ENCODE results near the gene FPR2. TPM values are rescaled to one million over a fixed set of nuclear protein-coding genes. Genes with fewer than 3 reads are reported as not detected.

FPR2 gene
- polyA plus RNA-seq, 1 donor from 2014 or later: not detected

- no peaks in the 10 kb centered on the region for H3K36me3 ChIP-seq (ENCODE audit: insufficient read depth, low read length)
- no peaks in the 10 kb centered on the region for H3K9me3 ChIP-seq (ENCODE audit: low read length)
- no peaks in the 10 kb centered on the region for H3K79me2 ChIP-seq (replicated peaks; ENCODE audit: insufficient read depth, low read length)
- H3K27me3 ChIP-seq (ENCODE audit: insufficient read depth, low read depth, low read length): no peaks in the 10 kb centered on the region
- H3K27ac ChIP-seq (ENCODE audit: low read length): no peak overlapping the region
- no peaks in the 10 kb centered on the region for H4K20me1 ChIP-seq (ENCODE audit: insufficient read depth)
- H3K4me2 ChIP-seq (ENCODE audit: low read length): no peak overlapping the region
- H3F3A ChIP-seq (ENCODE audit: insufficient read depth, low read length, poor library complexity, severe bottlenecking): no peaks in the 10 kb centered on the region
- TF ChIP-seq MXI1 (conservative IDR thresholded peaks at IDR 0.05; ENCODE audit: poor library complexity, severe bottlenecking) (no peak), EZH2 (IDR thresholded peaks at IDR 0.05; ENCODE audit: borderline replicate concordance, insufficient read depth, low read length, poor library complexity, severe bottlenecking) (no peak), SMC3 (conservative IDR thresholded peaks at IDR 0.05; ENCODE audit: poor library complexity) (no peak), REST (IDR thresholded peaks at IDR 0.05; ENCODE audit: borderline replicate concordance) (no peak), EP300 (conservative IDR thresholded peaks at IDR 0.05; ENCODE audit: poor library complexity, severe bottlenecking) (no peak), TAF1 (IDR thresholded peaks at IDR 0.05; ENCODE audit: low read depth) (no peak), RAD21 (conservative IDR thresholded peaks at IDR 0.05) (no peak), POLR2AphosphoS5 (IDR thresholded peaks at IDR 0.05) (no peak)
- TF ChIP-seq, protein P1, sequence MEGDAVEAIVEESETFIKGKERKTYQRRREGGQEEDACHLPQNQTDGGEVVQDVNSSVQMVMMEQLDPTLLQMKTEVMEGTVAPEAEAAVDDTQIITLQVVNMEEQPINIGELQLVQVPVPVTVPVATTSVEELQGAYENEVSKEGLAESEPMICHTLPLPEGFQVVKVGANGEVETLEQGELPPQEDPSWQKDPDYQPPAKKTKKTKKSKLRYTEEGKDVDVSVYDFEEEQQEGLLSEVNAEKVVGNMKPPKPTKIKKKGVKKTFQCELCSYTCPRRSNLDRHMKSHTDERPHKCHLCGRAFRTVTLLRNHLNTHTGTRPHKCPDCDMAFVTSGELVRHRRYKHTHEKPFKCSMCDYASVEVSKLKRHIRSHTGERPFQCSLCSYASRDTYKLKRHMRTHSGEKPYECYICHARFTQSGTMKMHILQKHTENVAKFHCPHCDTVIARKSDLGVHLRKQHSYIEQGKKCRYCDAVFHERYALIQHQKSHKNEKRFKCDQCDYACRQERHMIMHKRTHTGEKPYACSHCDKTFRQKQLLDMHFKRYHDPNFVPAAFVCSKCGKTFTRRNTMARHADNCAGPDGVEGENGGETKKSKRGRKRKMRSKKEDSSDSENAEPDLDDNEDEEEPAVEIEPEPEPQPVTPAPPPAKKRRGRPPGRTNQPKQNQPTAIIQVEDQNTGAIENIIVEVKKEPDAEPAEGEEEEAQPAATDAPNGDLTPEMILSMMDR (IDR thresholded peaks at IDR 0.05; ENCODE audit: poor library complexity, severe bottlenecking): no peak
- H2AFZ ChIP-seq (ENCODE audit: low read depth, low read length): no peak overlapping the region
- no peak overlapping the region for H3K4me3 ChIP-seq (ENCODE audit: low read length)
- no peaks in the 10 kb centered on the region for H3K9me2 ChIP-seq (ENCODE audit: insufficient read depth, low read length)
- H3K9ac ChIP-seq (ENCODE audit: low read length): no peak overlapping the region
Observed at GRCh38 chr19:51786646-51787494, 25.9 kb downstream of the FPR2 start.

- TF ChIP-seq POLR2AphosphoS5 (IDR thresholded peaks at IDR 0.05) (no peak), EZH2 (IDR thresholded peaks at IDR 0.05; ENCODE audit: borderline replicate concordance, insufficient read depth, low read length, poor library complexity, severe bottlenecking) (no peak), REST (IDR thresholded peaks at IDR 0.05; ENCODE audit: borderline replicate concordance) (no peak), EP300 (conservative IDR thresholded peaks at IDR 0.05; ENCODE audit: poor library complexity, severe bottlenecking) (no peak), SMC3 (conservative IDR thresholded peaks at IDR 0.05; ENCODE audit: poor library complexity) (no peak), MXI1 (conservative IDR thresholded peaks at IDR 0.05; ENCODE audit: poor library complexity, severe bottlenecking) (no peak), RAD21 (conservative IDR thresholded peaks at IDR 0.05) (no peak), TAF1 (IDR thresholded peaks at IDR 0.05; ENCODE audit: low read depth) (no peak)
- TF ChIP-seq, protein P1 (IDR thresholded peaks at IDR 0.05; ENCODE audit: poor library complexity, severe bottlenecking): no peak
Observed at GRCh38 chr19:51788029-51788428, 27.0 kb downstream of the FPR2 start.

More at GRCh38 chr19:51788029-51788428, 27.0 kb downstream of the FPR2 start:
- H3K4me3 ChIP-seq (ENCODE audit: low read length): no peak overlapping the region
- no peaks in the 10 kb centered on the region for H3K9me2 ChIP-seq (ENCODE audit: insufficient read depth, low read length)
- no peak overlapping the region for H3K9ac ChIP-seq (ENCODE audit: low read length)
- no peaks in the 10 kb centered on the region for H3K27me3 ChIP-seq (ENCODE audit: insufficient read depth, low read depth, low read length)
- H3K9me3 ChIP-seq (ENCODE audit: low read length): no peaks in the 10 kb centered on the region
- no peaks in the 10 kb centered on the region for H3K79me2 ChIP-seq (replicated peaks; ENCODE audit: insufficient read depth, low read length)
- no peak overlapping the region for H3K4me2 ChIP-seq (ENCODE audit: low read length)
- no peaks in the 10 kb centered on the region for H4K20me1 ChIP-seq (ENCODE audit: insufficient read depth)
- H3K36me3 ChIP-seq (ENCODE audit: insufficient read depth, low read length): no peaks in the 10 kb centered on the region
- no peak overlapping the region for H2AFZ ChIP-seq (ENCODE audit: low read depth, low read length)
- H3F3A ChIP-seq (ENCODE audit: insufficient read depth, low read length, poor library complexity, severe bottlenecking): no peaks in the 10 kb centered on the region
- no peak overlapping the region for H3K27ac ChIP-seq (ENCODE audit: low read length)
